ENCODE results near the gene FAM90A26.
A peak's percentile ranks its signal among the peaks of the same experiment; 100 is the strongest.
"Not testable (repeated sequence)": the region's sequence is repeated elsewhere in the genome, so short reads cannot be mapped to it uniquely, and the experiment has no call there.

Gene FAM90A26

GRCh38 chr4:9152180-9153007 lies 17.8 kb upstream of the FAM90A26 start:
- peaks cover 19% of the 10 kb centered on the region for H3K4me1 Mint-ChIP-seq
- peak overlapping the region; percentile 100 for H3K27ac Mint-ChIP-seq
- peak; percentile 98 for DNase-seq
- H3K9me3 Mint-ChIP-seq, H3K36me3 Mint-ChIP-seq, H3K27me3 Mint-ChIP-seq, CTCF ChIA-PET: not testable (repeated sequence)
- H3K4me3 Mint-ChIP-seq, result peak overlapping the region; percentile 84

- CTCF ChIA-PET, H3K27me3 Mint-ChIP-seq: not testable (repeated sequence)
- peak overlapping the region; percentile 100 for H3K27ac Mint-ChIP-seq
Observed at GRCh38 chr4:9153008-9153570, 17.1 kb upstream of the FAM90A26 start.

GRCh38 chr4:9153571-9154157 lies 16.5 kb upstream of the FAM90A26 start:
- H3K36me3 Mint-ChIP-seq, DNase-seq, H3K9me3 Mint-ChIP-seq, CTCF ChIA-PET, H3K27me3 Mint-ChIP-seq: not testable (repeated sequence)
- peaks cover 19% of the 10 kb centered on the region for H3K4me1 Mint-ChIP-seq
- peak overlapping the region; percentile 77 for H3K27ac Mint-ChIP-seq
- peak overlapping the region; percentile 84 for H3K4me3 Mint-ChIP-seq

More at GRCh38 chr4:9153008-9153570, 17.1 kb upstream of the FAM90A26 start:
- Mint-ChIP-seq H3K4me1 (peaks cover 19% of the 10 kb centered on the region), H3K4me3 (peak overlapping the region; percentile 84)
- peak; percentile 97 for DNase-seq
- H3K9me3 Mint-ChIP-seq, H3K36me3 Mint-ChIP-seq: not testable (repeated sequence)

GRCh38 chr4:9155101-9155886 lies 14.9 kb upstream of the FAM90A26 start:
- CTCF ChIA-PET, H3K27me3 Mint-ChIP-seq, DNase-seq, H3K36me3 Mint-ChIP-seq, H3K9me3 Mint-ChIP-seq: not testable (repeated sequence)
- peak overlapping the region; percentile 12 for H3K4me3 Mint-ChIP-seq
- H3K27ac Mint-ChIP-seq, result peak overlapping the region; percentile 60
- peaks cover 19% of the 10 kb centered on the region for H3K4me1 Mint-ChIP-seq

GRCh38 chr4:9158392-9158791 lies 11.8 kb upstream of the FAM90A26 start:
- peaks cover 15% of the 10 kb centered on the region for H3K4me1 Mint-ChIP-seq
- CTCF ChIA-PET, H3K9me3 Mint-ChIP-seq, H3K4me3 Mint-ChIP-seq, H3K27me3 Mint-ChIP-seq, H3K27ac Mint-ChIP-seq, H3K36me3 Mint-ChIP-seq: not testable (repeated sequence)
- peak; percentile 67 for DNase-seq

- DNase-seq, H3K27ac Mint-ChIP-seq, H3K4me1 Mint-ChIP-seq, H3K36me3 Mint-ChIP-seq, H3K4me3 Mint-ChIP-seq, H3K9me3 Mint-ChIP-seq, H3K27me3 Mint-ChIP-seq, CTCF ChIA-PET: not testable (repeated sequence)
Observed at GRCh38 chr4:9160046-9160445, 10.2 kb upstream of the FAM90A26 start.

GRCh38 chr4:9165990-9166389 lies 4.2 kb upstream of the FAM90A26 start:
- CTCF ChIA-PET, H3K27me3 Mint-ChIP-seq, H3K4me3 Mint-ChIP-seq, H3K27ac Mint-ChIP-seq, H3K9me3 Mint-ChIP-seq, H3K36me3 Mint-ChIP-seq, H3K4me1 Mint-ChIP-seq: not testable (repeated sequence)
- DNase-seq, result peak; percentile 75

GRCh38 chr4:9210357-9210756 lies 40.1 kb downstream of the FAM90A26 start, which contains the start of gene USP17L10:
TSS of gene USP17L10 (plus strand) at chr4:9210657. CDS start at chr4:9210657, 0 bp downstream.
- H3K36me3 Mint-ChIP-seq, H3K9me3 Mint-ChIP-seq, H3K4me3 Mint-ChIP-seq, DNase-seq, H3K27ac Mint-ChIP-seq, CTCF ChIA-PET, H3K27me3 Mint-ChIP-seq, H3K4me1 Mint-ChIP-seq: not testable (repeated sequence)

GRCh38 chr4:9214701-9215100 lies 44.5 kb downstream of the FAM90A26 start:
- DNase-seq, H3K27ac Mint-ChIP-seq, H3K36me3 Mint-ChIP-seq, CTCF ChIA-PET, H3K4me1 Mint-ChIP-seq, H3K27me3 Mint-ChIP-seq, H3K4me3 Mint-ChIP-seq, H3K9me3 Mint-ChIP-seq: not testable (repeated sequence)

- H3K27ac Mint-ChIP-seq, CTCF ChIA-PET, H3K4me1 Mint-ChIP-seq, H3K27me3 Mint-ChIP-seq, H3K9me3 Mint-ChIP-seq, DNase-seq, H3K36me3 Mint-ChIP-seq, H3K4me3 Mint-ChIP-seq: not testable (repeated sequence)
Observed at GRCh38 chr4:9215105-9215504, 44.9 kb downstream of the FAM90A26 start, which contains the start of gene USP17L11. TSS of gene USP17L11 (plus strand) at chr4:9215405. CDS start at chr4:9215405, 0 bp downstream.

GRCh38 chr4:9219852-9220251 lies 49.6 kb downstream of the FAM90A26 start, which contains the start of gene USP17L12:
TSS of gene USP17L12 (plus strand) at chr4:9220152. CDS start at chr4:9220152, 0 bp downstream.
- H3K27ac Mint-ChIP-seq, H3K4me1 Mint-ChIP-seq, CTCF ChIA-PET, H3K4me3 Mint-ChIP-seq, H3K9me3 Mint-ChIP-seq, DNase-seq, H3K27me3 Mint-ChIP-seq, H3K36me3 Mint-ChIP-seq: not testable (repeated sequence)

- H3K27me3 Mint-ChIP-seq, H3K36me3 Mint-ChIP-seq, H3K27ac Mint-ChIP-seq, H3K9me3 Mint-ChIP-seq, H3K4me3 Mint-ChIP-seq, DNase-seq, CTCF ChIA-PET, H3K4me1 Mint-ChIP-seq: not testable (repeated sequence)
Observed at GRCh38 chr4:9224596-9224995, 54.4 kb downstream of the FAM90A26 start, which contains the start of gene USP17L13. TSS of gene USP17L13 (plus strand) at chr4:9224896. CDS start at chr4:9224896, 0 bp downstream.

Data from activated naive CD4-positive, alpha-beta T cell treated with anti-CD3 and anti-CD28 coated beads, Interleukin-2, amount 10 ng/mL, durations not matched to agents 7 days and 5 days (primary cell).